ENCODE results near the gene CELF2.
A peak's percentile ranks its signal among the peaks of the same experiment; 100 is the strongest.

The CELF2 gene

DNA sequence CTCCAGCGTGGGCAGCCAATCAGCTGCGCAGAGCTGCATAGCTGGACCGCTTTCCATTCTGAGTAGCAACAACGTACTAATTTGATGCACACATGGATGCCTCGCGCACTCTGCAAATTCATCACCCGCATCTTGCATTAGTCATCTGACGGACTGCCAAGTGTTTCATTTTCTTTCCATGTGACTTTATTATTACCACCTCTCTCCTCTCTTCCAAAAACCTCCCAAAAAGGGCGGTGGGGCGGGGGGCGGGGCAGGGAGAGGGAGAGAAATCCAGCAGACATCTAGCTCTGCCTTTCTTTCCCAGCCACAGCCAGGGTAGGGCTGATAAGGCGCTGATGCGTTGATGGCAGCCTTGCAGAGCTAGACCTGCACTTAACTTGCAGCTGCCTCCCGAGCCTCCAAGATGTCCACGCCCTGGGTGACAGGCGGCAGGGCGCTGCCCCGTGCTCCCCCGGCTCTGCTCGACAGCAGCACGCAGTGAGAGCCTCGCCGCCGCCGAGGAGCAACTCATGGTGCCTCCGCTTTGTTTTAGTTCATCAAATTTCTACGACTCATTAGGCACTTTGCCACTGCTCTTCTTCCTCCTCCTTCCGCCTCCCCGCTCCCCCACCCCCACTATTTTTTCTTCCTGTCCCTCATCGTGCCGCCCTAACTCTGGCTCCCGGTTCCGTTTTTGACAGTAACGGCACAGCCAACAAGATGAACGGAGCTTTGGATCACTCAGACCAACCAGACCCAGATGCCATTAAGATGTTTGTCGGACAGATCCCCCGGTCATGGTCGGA is 147.3 kb downstream of the CELF2 start (continued):
- TF ChIP-seq ZNF571 (tag by site-specific recombination; IDR thresholded peaks at IDR 0.05) (no peak), KLF9 (tag by site-specific recombination; IDR thresholded peaks at IDR 0.05; ENCODE audit: low read depth) (peak; percentile 47; the same call in 1 of the 2 replicates), ZNF654 (tag by site-specific recombination; IDR thresholded peaks at IDR 0.05; ENCODE audit: low read depth) (no peak), ZNF292 (tag by site-specific recombination; IDR thresholded peaks at IDR 0.05; ENCODE audit: borderline replicate concordance, low read depth) (no peak), ZNF202 (tag by site-specific recombination; IDR thresholded peaks at IDR 0.05; ENCODE audit: borderline replicate concordance) (no peak), ZNF776 (tag by site-specific recombination; IDR thresholded peaks at IDR 0.05; ENCODE audit: borderline replicate concordance) (no peak), ZNF10 (tag by site-specific recombination; IDR thresholded peaks at IDR 0.05) (no peak), ZNF792 (tag by site-specific recombination; IDR thresholded peaks at IDR 0.05) (no peak), ZFP37 (tag by site-specific recombination; IDR thresholded peaks at IDR 0.05) (0 out of 2 replicates have a peak, but pooled peaks have one; percentile 11), ZNF121 (tag by site-specific recombination; IDR thresholded peaks at IDR 0.05) (no peak), ZNF830 (tag by site-specific recombination; IDR thresholded peaks at IDR 0.05; ENCODE audit: low read depth) (no peak), ZNF23 (tag by site-specific recombination; IDR thresholded peaks at IDR 0.05; ENCODE audit: borderline replicate concordance) (no peak), SP2 (tag by site-specific recombination; IDR thresholded peaks at IDR 0.05) (peak; percentile 54), ZNF621 (tag by site-specific recombination; IDR thresholded peaks at IDR 0.05) (no peak), ZNF596 (tag by site-specific recombination; IDR thresholded peaks at IDR 0.05) (no peak), OVOL3 (tag by site-specific recombination; IDR thresholded peaks at IDR 0.05) (no peak), ZNF16 (tag by site-specific recombination; IDR thresholded peaks at IDR 0.05; ENCODE audit: low read depth) (no peak), ZNF544 (tag by site-specific recombination; IDR thresholded peaks at IDR 0.05) (no peak), ZNF677 (tag by site-specific recombination; IDR thresholded peaks at IDR 0.05) (no peak), GLIS2 (tag by site-specific recombination; IDR thresholded peaks at IDR 0.05) (peak; percentile 19; the same call in 1 of the 2 replicates), ZNF184 (tag by site-specific recombination; IDR thresholded peaks at IDR 0.05) (no peak), ZNF777 (tag by site-specific recombination; IDR thresholded peaks at IDR 0.05; ENCODE audit: borderline replicate concordance) (no peak), ZNF626 (tag by site-specific recombination; IDR thresholded peaks at IDR 0.05) (no peak), ZSCAN23 (tag by site-specific recombination; IDR thresholded peaks at IDR 0.05) (no peak), ZBTB48 (tag by site-specific recombination; IDR thresholded peaks at IDR 0.05) (no peak), IKZF3 (tag by site-specific recombination; IDR thresholded peaks at IDR 0.05) (no peak), ZNF2 (tag by site-specific recombination; IDR thresholded peaks at IDR 0.05) (no peak; the same call in 1 of the 2 replicates), ZNF112 (tag by site-specific recombination; IDR thresholded peaks at IDR 0.05) (no peak)
- TF ChIP-seq, protein P1, sequence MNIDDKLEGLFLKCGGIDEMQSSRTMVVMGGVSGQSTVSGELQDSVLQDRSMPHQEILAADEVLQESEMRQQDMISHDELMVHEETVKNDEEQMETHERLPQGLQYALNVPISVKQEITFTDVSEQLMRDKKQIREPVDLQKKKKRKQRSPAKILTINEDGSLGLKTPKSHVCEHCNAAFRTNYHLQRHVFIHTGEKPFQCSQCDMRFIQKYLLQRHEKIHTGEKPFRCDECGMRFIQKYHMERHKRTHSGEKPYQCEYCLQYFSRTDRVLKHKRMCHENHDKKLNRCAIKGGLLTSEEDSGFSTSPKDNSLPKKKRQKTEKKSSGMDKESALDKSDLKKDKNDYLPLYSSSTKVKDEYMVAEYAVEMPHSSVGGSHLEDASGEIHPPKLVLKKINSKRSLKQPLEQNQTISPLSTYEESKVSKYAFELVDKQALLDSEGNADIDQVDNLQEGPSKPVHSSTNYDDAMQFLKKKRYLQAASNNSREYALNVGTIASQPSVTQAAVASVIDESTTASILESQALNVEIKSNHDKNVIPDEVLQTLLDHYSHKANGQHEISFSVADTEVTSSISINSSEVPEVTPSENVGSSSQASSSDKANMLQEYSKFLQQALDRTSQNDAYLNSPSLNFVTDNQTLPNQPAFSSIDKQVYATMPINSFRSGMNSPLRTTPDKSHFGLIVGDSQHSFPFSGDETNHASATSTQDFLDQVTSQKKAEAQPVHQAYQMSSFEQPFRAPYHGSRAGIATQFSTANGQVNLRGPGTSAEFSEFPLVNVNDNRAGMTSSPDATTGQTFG (tag by site-specific recombination; IDR thresholded peaks at IDR 0.05; ENCODE audit: borderline replicate concordance) = no peak
- TF ChIP-seq, protein P2, sequence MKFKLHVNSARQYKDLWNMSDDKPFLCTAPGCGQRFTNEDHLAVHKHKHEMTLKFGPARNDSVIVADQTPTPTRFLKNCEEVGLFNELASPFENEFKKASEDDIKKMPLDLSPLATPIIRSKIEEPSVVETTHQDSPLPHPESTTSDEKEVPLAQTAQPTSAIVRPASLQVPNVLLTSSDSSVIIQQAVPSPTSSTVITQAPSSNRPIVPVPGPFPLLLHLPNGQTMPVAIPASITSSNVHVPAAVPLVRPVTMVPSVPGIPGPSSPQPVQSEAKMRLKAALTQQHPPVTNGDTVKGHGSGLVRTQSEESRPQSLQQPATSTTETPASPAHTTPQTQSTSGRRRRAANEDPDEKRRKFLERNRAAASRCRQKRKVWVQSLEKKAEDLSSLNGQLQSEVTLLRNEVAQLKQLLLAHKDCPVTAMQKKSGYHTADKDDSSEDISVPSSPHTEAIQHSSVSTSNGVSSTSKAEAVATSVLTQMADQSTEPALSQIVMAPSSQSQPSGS (tag by site-specific recombination; IDR thresholded peaks at IDR 0.05; ENCODE audit: low read depth) = no peak
- TF ChIP-seq, protein P3, sequence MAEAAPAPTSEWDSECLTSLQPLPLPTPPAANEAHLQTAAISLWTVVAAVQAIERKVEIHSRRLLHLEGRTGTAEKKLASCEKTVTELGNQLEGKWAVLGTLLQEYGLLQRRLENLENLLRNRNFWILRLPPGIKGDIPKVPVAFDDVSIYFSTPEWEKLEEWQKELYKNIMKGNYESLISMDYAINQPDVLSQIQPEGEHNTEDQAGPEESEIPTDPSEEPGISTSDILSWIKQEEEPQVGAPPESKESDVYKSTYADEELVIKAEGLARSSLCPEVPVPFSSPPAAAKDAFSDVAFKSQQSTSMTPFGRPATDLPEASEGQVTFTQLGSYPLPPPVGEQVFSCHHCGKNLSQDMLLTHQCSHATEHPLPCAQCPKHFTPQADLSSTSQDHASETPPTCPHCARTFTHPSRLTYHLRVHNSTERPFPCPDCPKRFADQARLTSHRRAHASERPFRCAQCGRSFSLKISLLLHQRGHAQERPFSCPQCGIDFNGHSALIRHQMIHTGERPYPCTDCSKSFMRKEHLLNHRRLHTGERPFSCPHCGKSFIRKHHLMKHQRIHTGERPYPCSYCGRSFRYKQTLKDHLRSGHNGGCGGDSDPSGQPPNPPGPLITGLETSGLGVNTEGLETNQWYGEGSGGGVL (tag by site-specific recombination; IDR thresholded peaks at IDR 0.05) = peak; percentile 46; the same call in 1 of the 2 replicates
- TF ChIP-seq, protein P4, sequence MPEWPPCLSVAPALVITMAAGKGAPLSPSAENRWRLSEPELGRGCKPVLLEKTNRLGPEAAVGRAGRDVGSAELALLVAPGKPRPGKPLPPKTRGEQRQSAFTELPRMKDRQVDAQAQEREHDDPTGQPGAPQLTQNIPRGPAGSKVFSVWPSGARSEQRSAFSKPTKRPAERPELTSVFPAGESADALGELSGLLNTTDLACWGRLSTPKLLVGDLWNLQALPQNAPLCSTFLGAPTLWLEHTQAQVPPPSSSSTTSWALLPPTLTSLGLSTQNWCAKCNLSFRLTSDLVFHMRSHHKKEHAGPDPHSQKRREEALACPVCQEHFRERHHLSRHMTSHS (tag by site-specific recombination; IDR thresholded peaks at IDR 0.05) = no peak
- TF ChIP-seq, protein P5, sequence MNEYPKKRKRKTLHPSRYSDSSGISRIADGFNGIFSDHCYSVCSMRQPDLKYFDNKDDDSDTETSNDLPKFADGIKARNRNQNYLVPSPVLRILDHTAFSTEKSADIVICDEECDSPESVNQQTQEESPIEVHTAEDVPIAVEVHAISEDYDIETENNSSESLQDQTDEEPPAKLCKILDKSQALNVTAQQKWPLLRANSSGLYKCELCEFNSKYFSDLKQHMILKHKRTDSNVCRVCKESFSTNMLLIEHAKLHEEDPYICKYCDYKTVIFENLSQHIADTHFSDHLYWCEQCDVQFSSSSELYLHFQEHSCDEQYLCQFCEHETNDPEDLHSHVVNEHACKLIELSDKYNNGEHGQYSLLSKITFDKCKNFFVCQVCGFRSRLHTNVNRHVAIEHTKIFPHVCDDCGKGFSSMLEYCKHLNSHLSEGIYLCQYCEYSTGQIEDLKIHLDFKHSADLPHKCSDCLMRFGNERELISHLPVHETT (tag by site-specific recombination; IDR thresholded peaks at IDR 0.05) = no peak
